ENCODE results near the gene PDZD2.

Gene PDZD2

DNA sequence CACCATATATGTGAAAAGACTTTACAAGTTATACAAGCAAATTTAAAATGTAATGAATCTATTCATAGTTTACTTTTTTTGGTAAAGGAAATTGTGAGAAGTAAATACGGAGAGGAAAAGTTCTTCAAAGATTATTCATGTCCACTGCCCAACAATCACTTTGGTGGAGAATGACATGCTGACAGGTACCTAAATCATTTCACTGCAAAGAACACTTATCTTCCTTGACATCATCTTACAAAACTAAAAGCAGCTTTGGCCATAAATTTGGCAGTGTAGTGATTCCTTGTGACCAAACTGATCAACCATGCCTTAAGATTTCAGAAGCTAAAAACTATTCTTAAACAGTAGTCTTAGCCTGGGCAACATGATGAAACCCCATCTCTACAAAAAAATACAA is 492.7 kb downstream of the PDZD2 start:
- H3K4me3 ChIP-seq (ENCODE audit: control insufficient read depth, low read depth, low read length) = no peak overlapping the region
- TF ChIP-seq, protein P1, sequence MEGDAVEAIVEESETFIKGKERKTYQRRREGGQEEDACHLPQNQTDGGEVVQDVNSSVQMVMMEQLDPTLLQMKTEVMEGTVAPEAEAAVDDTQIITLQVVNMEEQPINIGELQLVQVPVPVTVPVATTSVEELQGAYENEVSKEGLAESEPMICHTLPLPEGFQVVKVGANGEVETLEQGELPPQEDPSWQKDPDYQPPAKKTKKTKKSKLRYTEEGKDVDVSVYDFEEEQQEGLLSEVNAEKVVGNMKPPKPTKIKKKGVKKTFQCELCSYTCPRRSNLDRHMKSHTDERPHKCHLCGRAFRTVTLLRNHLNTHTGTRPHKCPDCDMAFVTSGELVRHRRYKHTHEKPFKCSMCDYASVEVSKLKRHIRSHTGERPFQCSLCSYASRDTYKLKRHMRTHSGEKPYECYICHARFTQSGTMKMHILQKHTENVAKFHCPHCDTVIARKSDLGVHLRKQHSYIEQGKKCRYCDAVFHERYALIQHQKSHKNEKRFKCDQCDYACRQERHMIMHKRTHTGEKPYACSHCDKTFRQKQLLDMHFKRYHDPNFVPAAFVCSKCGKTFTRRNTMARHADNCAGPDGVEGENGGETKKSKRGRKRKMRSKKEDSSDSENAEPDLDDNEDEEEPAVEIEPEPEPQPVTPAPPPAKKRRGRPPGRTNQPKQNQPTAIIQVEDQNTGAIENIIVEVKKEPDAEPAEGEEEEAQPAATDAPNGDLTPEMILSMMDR (conservative IDR thresholded peaks at IDR 0.05; ENCODE audit: control insufficient read depth, insufficient read depth, low read depth, low read length) = no peak
- no peak for DNase-seq (ENCODE audit: low read depth)

DNA sequence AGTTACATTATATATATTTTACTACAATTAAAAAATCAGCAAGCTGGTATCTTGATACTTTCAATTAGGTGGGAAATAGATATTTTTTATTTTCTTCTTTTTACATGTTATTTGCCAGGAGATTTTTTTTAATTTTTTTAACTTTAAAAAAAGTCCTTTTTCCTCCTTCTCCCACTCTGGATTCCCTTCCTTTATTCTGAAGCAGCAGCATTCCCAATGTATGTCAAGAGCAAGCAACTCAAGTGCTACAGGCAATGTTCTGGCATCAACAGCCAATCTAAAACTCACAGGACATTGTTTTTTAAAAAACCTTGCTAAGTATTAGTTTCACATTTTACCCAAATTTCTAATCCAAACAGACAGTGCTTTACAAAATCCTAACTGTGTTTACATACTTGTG is 493.8 kb downstream of the PDZD2 start:
- H3K4me3 ChIP-seq (ENCODE audit: control insufficient read depth, low read depth, low read length) = no peak overlapping the region
- DNase-seq (ENCODE audit: low read depth) = no peak

DNA sequence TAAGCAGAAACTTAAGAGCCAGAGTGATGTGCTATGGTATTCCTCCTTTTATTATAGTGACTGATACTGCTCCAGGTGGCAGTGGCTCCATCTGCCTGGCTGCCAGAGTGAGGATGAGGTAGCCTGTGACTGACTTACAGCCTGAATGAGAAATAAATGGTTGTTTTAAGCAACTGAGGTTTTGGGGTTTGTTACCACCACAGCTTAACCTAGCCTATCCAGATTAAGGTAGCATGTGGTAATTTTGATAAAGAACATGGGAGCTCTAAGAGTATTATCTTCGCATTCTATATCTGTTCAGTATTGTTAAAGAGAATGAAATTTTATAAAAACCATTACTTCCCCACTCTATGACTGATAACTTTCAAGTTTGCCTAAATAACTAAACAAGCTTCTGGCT is 496.2 kb downstream of the PDZD2 start:
- H3K4me3 ChIP-seq (ENCODE audit: control insufficient read depth, low read depth, low read length) = no peak overlapping the region
- TF ChIP-seq, protein P1 (conservative IDR thresholded peaks at IDR 0.05; ENCODE audit: control insufficient read depth, insufficient read depth, low read depth, low read length) = no peak
- no peak for DNase-seq (ENCODE audit: low read depth)

More for the DNA sequence above, 493.8 kb downstream of the PDZD2 start:
- TF ChIP-seq, protein P1 (conservative IDR thresholded peaks at IDR 0.05; ENCODE audit: control insufficient read depth, insufficient read depth, low read depth, low read length) = no peak

DNA sequence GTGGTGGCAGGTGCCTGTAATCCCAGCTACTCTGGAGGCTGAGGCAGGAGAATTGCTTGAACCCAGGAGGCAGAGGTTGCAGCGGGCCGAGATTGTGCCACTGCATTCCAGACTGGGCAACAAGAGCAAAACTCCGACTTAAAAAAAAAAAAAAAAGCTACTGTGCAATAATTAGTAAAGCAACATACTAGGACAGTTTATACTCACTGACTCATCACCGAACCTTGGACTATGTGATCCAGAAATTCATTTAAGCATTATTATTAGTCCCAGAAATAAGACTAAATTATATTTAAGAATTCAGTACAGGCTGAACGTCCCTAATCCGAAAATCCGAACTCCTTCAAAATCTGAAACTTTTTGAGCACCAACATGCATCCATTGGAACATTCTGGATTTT is 497.4 kb downstream of the PDZD2 start:
- peak; percentile 23 for DNase-seq (ENCODE audit: low read depth)

DNA sequence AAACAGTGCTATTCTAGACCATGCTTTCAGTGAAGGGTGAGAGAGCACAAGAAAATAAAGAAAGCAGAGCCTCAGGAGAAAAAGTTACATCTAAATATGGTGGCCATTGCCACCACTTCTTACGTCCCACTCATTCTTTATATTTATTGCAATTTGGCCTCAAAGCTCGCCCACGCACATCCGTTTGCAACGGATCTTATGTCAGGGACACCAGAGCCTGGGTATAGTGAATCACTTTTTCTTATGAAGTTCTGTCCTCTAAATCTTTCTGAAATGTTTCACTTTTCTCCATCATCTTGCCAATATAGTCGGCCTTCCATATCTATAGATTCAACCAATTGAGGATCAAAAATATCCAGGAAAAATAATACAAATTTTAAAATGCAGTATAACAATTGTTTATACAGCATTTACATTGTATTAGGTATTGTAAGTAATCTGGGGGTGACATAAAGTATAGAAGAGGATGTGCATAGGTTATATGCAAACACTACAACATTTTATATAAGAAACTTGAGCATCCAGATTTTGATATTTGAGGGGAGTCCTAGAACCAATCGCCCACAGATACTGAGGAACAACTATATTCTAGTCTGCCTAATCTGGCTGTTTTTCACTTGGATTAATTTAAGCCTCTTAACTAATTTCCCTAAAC is 500.0 kb downstream of the PDZD2 start:
- H3K4me3 ChIP-seq (ENCODE audit: control insufficient read depth, low read depth, low read length) = no peak overlapping the region
- DNase-seq (ENCODE audit: low read depth) = peak; percentile 73
- TF ChIP-seq, protein P1 (conservative IDR thresholded peaks at IDR 0.05; ENCODE audit: control insufficient read depth, insufficient read depth, low read depth, low read length) = no peak

More for the DNA sequence above, 497.4 kb downstream of the PDZD2 start:
- no peak overlapping the region for H3K4me3 ChIP-seq (ENCODE audit: control insufficient read depth, low read depth, low read length)
- TF ChIP-seq, protein P1 (conservative IDR thresholded peaks at IDR 0.05; ENCODE audit: control insufficient read depth, insufficient read depth, low read depth, low read length) = no peak

DNA sequence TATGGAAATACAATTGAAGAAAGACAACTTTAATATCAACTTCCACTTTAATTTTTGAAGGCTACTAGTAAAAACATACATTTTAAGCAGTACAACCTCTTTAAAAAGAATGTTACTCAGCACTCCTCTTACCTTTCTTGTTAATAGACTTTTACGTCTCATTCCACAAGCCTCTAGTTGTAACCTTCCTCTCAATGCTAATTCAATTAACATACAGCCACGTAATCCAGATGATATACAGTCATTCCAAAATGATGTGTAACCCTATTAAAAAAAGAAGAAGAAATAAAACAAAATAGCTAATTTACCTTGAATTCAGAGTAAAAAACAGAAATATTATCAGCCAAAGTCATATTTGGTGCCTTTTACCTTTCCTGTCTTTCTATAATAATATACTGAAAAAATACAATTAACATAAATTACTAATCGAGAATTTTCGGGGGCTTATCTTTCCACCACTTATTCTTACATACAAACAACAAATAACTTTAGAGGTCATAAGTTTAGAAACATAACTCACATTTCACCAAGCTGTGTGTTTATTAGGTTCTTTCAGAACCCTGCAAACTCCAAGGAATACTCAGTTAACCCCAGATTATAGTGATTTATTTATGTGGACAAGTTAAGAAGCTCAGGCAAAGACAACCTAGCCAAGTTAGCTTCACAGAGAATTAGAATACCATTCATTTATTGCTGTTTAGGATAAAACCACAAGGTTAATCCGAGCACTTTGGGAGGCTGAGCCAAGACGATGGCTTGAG is 504.9 kb downstream of the PDZD2 start:
- TF ChIP-seq, protein P1 (conservative IDR thresholded peaks at IDR 0.05; ENCODE audit: control insufficient read depth, insufficient read depth, low read depth, low read length) = no peak
- peak; percentile 27 for DNase-seq (ENCODE audit: low read depth)
- H3K4me3 ChIP-seq (ENCODE audit: control insufficient read depth, low read depth, low read length) = no peak overlapping the region
